DOHH2 (cell line): ENCODE data around the gene ACMSD.
"Not testable (repeated sequence)": the region's sequence is repeated elsewhere in the genome, so short reads cannot be mapped to it uniquely, and the experiment has no call there.

Experiments
- H3F3A ChIP-seq: fragments of 200-600 bp; sonication (generic), shearing (Covaris generic); 2 replicates; pipeline ENCODE4 v1.6.0; 2016; ENCODE audit warnings: antibody characterized with exemption, mild to moderate bottlenecking; ENCODE audit not compliant: control insufficient read depth, insufficient read depth
- H3K27ac ChIP-seq: fragments of 200-600 bp; sonication (generic); 2 replicates; pipeline ENCODE4 v1.5.1; 2014; ENCODE audit warnings: low read depth, mild to moderate bottlenecking, low read length, moderate library complexity
- H3K27me3 ChIP-seq: fragments of 200-600 bp; sonication (generic); 2 replicates; pipeline ENCODE4 v1.6.1; 2014; ENCODE audit warnings: mild to moderate bottlenecking, low read length, mixed read lengths; ENCODE audit not compliant: control insufficient read depth
- H3K36me3 ChIP-seq: fragments of 200-600 bp; sonication (generic); 2 replicates; pipeline ENCODE4 v1.6.1; 2014; ENCODE audit warnings: mild to moderate bottlenecking, low read length, moderate library complexity, mixed read lengths; ENCODE audit not compliant: control insufficient read depth
- H3K4me1 ChIP-seq: fragments of 200-600 bp; sonication (generic); 2 replicates; pipeline ENCODE4 v1.6.1; 2014; ENCODE audit warnings: mild to moderate bottlenecking, low read length, mixed read lengths; ENCODE audit not compliant: control insufficient read depth
- H3K4me2 ChIP-seq: fragments of 200-600 bp; sonication (generic); 2 replicates; pipeline ENCODE4 v1.6.0; 2014; ENCODE audit warnings: mild to moderate bottlenecking, low read length, moderate library complexity
- H3K4me3 ChIP-seq: fragments of 200-600 bp; sonication (generic); 2 replicates; pipeline ENCODE4 v1.5.1; 2014; ENCODE audit warnings: mild to moderate bottlenecking, low read length, mixed read lengths
- H3K79me2 ChIP-seq: fragments of 200-600 bp; sonication (generic); 2 replicates; pipeline ENCODE4 v1.6.1; 2014; ENCODE audit warnings: mild to moderate bottlenecking, low read length, mixed read lengths; ENCODE audit not compliant: control insufficient read depth
- H3K9me2 ChIP-seq: fragments of 200-600 bp; sonication (generic); replicated peaks from 2 replicates; pipeline ENCODE4 v1.6.1; 2014; ENCODE audit warnings: mild to moderate bottlenecking, low read length, mixed read lengths; ENCODE audit not compliant: control insufficient read depth
- H3K9me3 ChIP-seq: fragments of 200-600 bp; sonication (generic); 2 replicates; pipeline ENCODE4 v1.6.1; 2014; ENCODE audit warnings: antibody characterized with exemption, low read length, mixed read lengths; ENCODE audit not compliant: control insufficient read depth, insufficient read depth
- H4K20me1 ChIP-seq: fragments of 200-600 bp; sonication (generic); 2 replicates; pipeline ENCODE4 v1.6.0; 2014; ENCODE audit warnings: low read depth, mild to moderate bottlenecking, antibody characterized with exemption, low read length, moderate library complexity; ENCODE audit not compliant: control insufficient read depth, insufficient read depth
- CTCF ChIP-seq: fragments of 200-600 bp; sonication (generic); IDR thresholded peaks from one replicate; pipeline ENCODE4 v1.5.1; 2014; ENCODE audit warnings: antibody characterized with exemption, mild to moderate bottlenecking, low read depth, low read length; ENCODE audit not compliant: poor library complexity, severe bottlenecking
- EZH2phosphoT487 ChIP-seq: fragments of 200-600 bp; sonication (generic); IDR thresholded peaks from 2 replicates; pipeline ENCODE4 v1.6.1; 2017; ENCODE audit warnings: borderline replicate concordance, mild to moderate bottlenecking, antibody characterized with exemption, low read length, moderate library complexity, mixed read lengths

The ACMSD gene

GRCh38 chr2:134795765-134796164 is 42.7 kb upstream of the ACMSD start:
- Histone ChIP-seq H4K20me1 (no peaks in the 10 kb centered on the region), H3F3A (no peaks in the 10 kb centered on the region), H3K9me3 (no peaks in the 10 kb centered on the region), H3K36me3 (no peaks in the 10 kb centered on the region), H3K27ac (no peak overlapping the region), H3K27me3 (no peaks in the 10 kb centered on the region), H3K9me2 (no peaks in the 10 kb centered on the region), H3K4me3 (no peak overlapping the region), H3K4me2 (no peak overlapping the region), H3K4me1 (no peaks in the 10 kb centered on the region), H3K79me2 (no peaks in the 10 kb centered on the region)
- TF ChIP-seq CTCF (no peak), EZH2phosphoT487 (no peak)

- Histone ChIP-seq H3K27me3 (no peaks in the 10 kb centered on the region), H3K36me3 (no peaks in the 10 kb centered on the region), H3K4me3 (no peak overlapping the region), H3F3A (no peaks in the 10 kb centered on the region), H3K27ac (no peak overlapping the region), H3K9me2 (no peaks in the 10 kb centered on the region), H3K4me2 (no peak overlapping the region), H3K9me3 (no peaks in the 10 kb centered on the region), H3K79me2 (no peaks in the 10 kb centered on the region), H4K20me1 (no peaks in the 10 kb centered on the region), H3K4me1 (no peaks in the 10 kb centered on the region)
- no peak for TF ChIP-seq CTCF
- TF ChIP-seq EZH2phosphoT487: no peak
Observed at GRCh38 chr2:134796373-134796772, 42.0 kb upstream of the ACMSD start.

GRCh38 chr2:134799936-134800335 is 38.5 kb upstream of the ACMSD start:
- Histone ChIP-seq H3K27ac (no peak overlapping the region), H3K9me3 (peaks cover 11% of the 10 kb centered on the region), H4K20me1 (no peaks in the 10 kb centered on the region), H3K4me1 (no peaks in the 10 kb centered on the region), H3K27me3 (no peaks in the 10 kb centered on the region), H3K4me2 (no peak overlapping the region), H3K36me3 (no peaks in the 10 kb centered on the region), H3K79me2 (no peaks in the 10 kb centered on the region), H3K4me3 (no peak overlapping the region), H3F3A (no peaks in the 10 kb centered on the region), H3K9me2 (no peaks in the 10 kb centered on the region)
- no peak for TF ChIP-seq EZH2phosphoT487
- no peak for TF ChIP-seq CTCF

- H4K20me1 ChIP-seq: no peaks in the 10 kb centered on the region
- H3K27me3 ChIP-seq: no peaks in the 10 kb centered on the region
- TF ChIP-seq EZH2phosphoT487 (no peak), CTCF (no peak)
- H3K27ac ChIP-seq: no peak overlapping the region
- H3K4me3 ChIP-seq: no peak overlapping the region
- H3K9me2 ChIP-seq: no peaks in the 10 kb centered on the region
- H3K36me3 ChIP-seq: no peaks in the 10 kb centered on the region
- H3F3A ChIP-seq: no peaks in the 10 kb centered on the region
- H3K4me1 ChIP-seq: no peaks in the 10 kb centered on the region
- H3K79me2 ChIP-seq: no peaks in the 10 kb centered on the region
- H3K4me2 ChIP-seq: no peak overlapping the region
- H3K9me3 ChIP-seq: peaks cover 11% of the 10 kb centered on the region
Observed at GRCh38 chr2:134800341-134800740, 38.1 kb upstream of the ACMSD start.

- not testable (repeated sequence) for H3K9me2 ChIP-seq, H3K4me2 ChIP-seq, H3K79me2 ChIP-seq, H3K27me3 ChIP-seq, H4K20me1 ChIP-seq, H3K4me3 ChIP-seq, H3K4me1 ChIP-seq, H3K36me3 ChIP-seq, H3F3A ChIP-seq, H3K27ac ChIP-seq
- H3K9me3 ChIP-seq: peaks cover 11% of the 10 kb centered on the region
Observed at GRCh38 chr2:134803609-134804405, 34.6 kb upstream of the ACMSD start.
